Activated T-cell treated with anti-CD3 and anti-CD28 coated beads, Interleukin-2, amount 50 U/mL, for 24 hours (primary cell): Measurements from ENCODE around the gene GPATCH11.
A peak's percentile ranks its signal among the peaks of the same experiment; 100 is the strongest.

Source experiments
- DNase-seq: peaks from one replicate; pipeline ENCODE4 v3.0.0-alpha.2; 2020
- H3K27ac Mint-ChIP-seq: 2 replicates; pipeline ENCODE4 v1.8.0; 2020; ENCODE audit warnings: mild to moderate bottlenecking, mixed read lengths
- H3K27me3 Mint-ChIP-seq: 2 replicates; pipeline ENCODE4 v1.8.0; 2020; ENCODE audit warnings: mixed read lengths
- H3K36me3 Mint-ChIP-seq: 2 replicates; pipeline ENCODE4 v1.8.0; 2020; ENCODE audit warnings: low read depth, mixed read lengths
- H3K4me1 Mint-ChIP-seq: 2 replicates; pipeline ENCODE4 v1.8.0; 2020; ENCODE audit warnings: low read depth, mixed read lengths
- H3K4me3 Mint-ChIP-seq: 2 replicates; pipeline ENCODE4 v1.8.0; 2020; ENCODE audit warnings: mild to moderate bottlenecking, moderate library complexity, mixed read lengths
- H3K9me3 Mint-ChIP-seq: 2 replicates; pipeline ENCODE4 v1.8.0; 2020; ENCODE audit warnings: mixed read lengths

GPATCH11 gene

DNA sequence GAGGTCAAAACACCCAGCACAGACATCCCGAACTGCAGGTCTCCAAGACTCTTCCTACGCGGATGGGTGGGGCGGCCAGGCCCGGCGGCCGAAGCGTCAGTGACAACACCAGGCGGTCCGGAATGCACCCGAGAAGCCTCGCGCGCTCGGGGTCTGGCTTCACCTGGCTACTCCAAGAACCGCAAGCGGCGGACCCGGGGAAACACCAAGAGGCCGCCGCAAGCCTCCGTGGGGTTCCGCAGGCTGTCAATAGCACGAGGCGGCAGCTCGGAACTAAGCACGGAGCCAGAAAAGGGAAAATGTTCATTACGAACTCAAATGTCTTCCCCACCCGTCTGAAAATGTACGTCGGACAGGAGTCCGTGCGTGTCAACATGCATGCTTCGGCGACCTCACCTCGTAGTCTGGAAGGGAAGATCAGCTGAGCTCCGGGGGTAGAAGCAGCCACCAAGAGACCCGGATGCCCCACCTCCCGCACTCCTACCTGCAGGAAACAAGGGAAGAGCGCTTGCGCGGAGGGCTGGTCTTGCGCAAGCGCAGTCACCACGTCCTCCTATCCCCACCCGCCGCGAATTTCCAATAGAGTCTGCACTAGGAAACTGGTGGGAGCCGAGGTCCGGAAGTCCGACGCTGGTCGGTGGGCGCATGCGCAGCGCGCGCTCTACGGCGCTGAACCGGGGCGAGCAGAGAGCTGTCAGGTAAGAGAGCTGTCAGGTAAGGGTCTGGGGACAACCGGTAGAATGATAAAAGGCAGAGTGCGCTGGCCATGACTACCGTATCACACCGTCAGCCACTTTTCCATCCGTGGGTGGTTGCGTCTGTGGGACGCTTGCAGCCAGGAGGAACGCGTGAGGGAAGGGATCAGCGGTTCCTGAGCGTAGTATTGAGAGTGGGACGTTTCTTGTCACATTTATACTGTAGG, at the start of gene GPATCH11, which contains the start of gene HEATR5B:
TSS of gene GPATCH11 (plus strand) at position 646 of the 922 bp plus-strand sequence. CDS start 3,864 bp downstream, outside the sequence.
TSS of gene HEATR5B (minus strand) at position 500 of the 922 bp plus-strand sequence. CDS start 958 bp downstream, outside the sequence.
- Mint-ChIP-seq H3K36me3 (peaks cover 46% of the 10 kb centered on the region), H3K4me3 (no peak within 1 kb of the TSS), H3K27ac (no peak within 1 kb of the TSS), H3K9me3 (no peaks in the 10 kb centered on the region), H3K27me3 (no peaks in the 10 kb centered on the region), H3K4me1 (peaks cover 49% of the 10 kb centered on the region)
- peak; percentile 93 for DNase-seq

DNA sequence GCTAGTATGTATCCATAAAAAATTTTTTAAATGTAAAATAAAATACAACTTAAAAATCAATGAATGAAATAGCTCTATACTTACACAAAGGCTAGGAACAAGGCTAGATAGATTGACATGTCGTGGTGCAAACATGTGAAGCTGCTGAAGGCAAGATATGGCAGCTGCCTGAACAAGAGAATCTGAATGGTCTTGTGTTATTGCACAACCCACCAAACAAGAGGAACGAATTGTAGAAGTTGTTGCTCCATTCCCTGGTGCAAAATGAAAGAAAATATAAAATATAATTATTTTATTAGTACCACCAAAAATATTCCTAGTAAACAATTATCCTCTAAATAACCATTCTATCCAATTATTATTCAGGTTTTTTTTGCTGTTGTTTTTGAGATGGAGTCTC, 46.5 kb upstream of the GPATCH11 start:
- H3K27me3 Mint-ChIP-seq: no peaks in the 10 kb centered on the region
- no peak for DNase-seq
- no peaks in the 10 kb centered on the region for H3K9me3 Mint-ChIP-seq
- H3K4me1 Mint-ChIP-seq: no peaks in the 10 kb centered on the region
- no peak overlapping the region for H3K4me3 Mint-ChIP-seq
- H3K36me3 Mint-ChIP-seq: peaks cover 52% of the 10 kb centered on the region
- no peak overlapping the region for H3K27ac Mint-ChIP-seq

DNA sequence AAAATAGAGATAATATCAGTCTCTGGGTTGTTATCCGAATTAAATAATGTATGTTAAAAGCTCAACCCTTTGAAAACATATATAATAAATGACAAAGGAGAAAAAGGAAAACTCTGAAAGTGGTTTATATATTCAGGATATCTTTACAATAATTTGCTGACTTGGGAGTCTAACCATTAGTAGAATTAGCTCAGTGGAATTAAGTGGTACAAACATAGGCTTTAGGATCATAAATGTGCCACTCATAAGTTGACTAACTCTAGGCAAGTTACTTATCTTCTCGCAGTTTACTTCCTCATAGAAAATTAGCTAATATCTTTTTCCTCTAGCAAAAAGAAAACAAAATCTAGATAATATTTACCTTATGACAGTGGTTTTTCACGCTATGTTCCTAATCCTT, 44.7 kb upstream of the GPATCH11 start:
- no peaks in the 10 kb centered on the region for H3K4me1 Mint-ChIP-seq
- no peak for DNase-seq
- H3K27ac Mint-ChIP-seq: no peak overlapping the region
- no peaks in the 10 kb centered on the region for H3K9me3 Mint-ChIP-seq
- no peak overlapping the region for H3K4me3 Mint-ChIP-seq
- peaks cover 60% of the 10 kb centered on the region for H3K36me3 Mint-ChIP-seq
- H3K27me3 Mint-ChIP-seq: no peaks in the 10 kb centered on the region

DNA sequence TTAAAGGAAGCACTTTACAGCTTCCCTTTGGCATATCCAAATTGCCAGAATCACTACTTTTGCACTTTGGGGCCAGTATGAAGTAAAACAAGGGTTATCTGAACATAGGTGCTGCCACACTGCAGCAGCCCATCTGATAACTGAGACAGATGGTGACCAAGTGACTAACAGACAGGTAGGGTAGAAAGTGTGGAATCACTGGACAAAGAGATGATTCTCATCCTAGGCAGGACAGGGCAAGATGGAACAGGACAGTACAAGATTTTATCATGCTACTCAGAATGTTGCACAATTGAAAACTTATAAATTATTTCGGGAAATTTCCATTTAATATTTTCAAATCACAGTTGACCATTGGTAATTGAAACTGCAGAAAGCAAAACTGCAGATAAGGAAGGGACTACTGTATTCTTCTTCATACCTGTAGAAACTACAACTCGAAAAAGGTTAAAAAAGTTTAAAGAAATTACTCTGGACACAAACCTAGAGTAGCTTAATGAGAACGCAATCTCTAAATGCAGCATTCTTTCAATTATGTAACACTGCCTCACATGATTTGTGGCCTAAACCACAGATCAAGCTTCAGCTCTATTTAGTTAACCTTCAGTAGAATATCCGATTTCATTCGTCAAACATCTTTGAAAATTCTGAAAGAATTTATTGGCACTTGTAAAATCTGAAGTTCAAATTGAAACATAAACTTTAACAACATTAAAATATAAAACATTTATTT, 31.6 kb upstream of the GPATCH11 start:
- no peak for DNase-seq
- H3K36me3 Mint-ChIP-seq: peaks cover 76% of the 10 kb centered on the region
- no peak overlapping the region for H3K4me3 Mint-ChIP-seq
- H3K27ac Mint-ChIP-seq: no peak overlapping the region
- H3K27me3 Mint-ChIP-seq: no peaks in the 10 kb centered on the region
- H3K9me3 Mint-ChIP-seq: no peaks in the 10 kb centered on the region
- H3K4me1 Mint-ChIP-seq: no peaks in the 10 kb centered on the region

DNA sequence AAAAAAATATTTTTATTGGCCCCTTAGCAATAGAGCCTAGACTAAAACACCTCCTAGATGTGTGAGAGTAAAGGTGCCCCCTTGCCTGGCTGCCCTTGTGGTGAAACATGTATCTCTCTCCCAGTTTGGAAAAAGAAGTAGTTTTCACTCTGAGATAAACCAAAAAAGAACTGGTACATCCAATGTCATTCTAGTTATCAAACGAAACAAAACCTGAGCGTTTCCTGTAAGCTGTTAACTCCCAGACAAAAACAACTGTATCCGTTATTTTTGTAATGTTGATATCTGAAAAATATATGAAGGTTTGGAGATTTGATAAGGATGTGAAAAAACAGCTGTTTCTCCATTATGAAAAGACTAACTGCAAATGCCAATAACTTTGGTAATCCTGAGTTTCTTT, 24.5 kb upstream of the GPATCH11 start:
- no peaks in the 10 kb centered on the region for H3K9me3 Mint-ChIP-seq
- peaks cover 2% of the 10 kb centered on the region for H3K4me1 Mint-ChIP-seq
- DNase-seq: no peak
- no peaks in the 10 kb centered on the region for H3K27me3 Mint-ChIP-seq
- no peak overlapping the region for H3K27ac Mint-ChIP-seq
- peaks cover 79% of the 10 kb centered on the region for H3K36me3 Mint-ChIP-seq
- no peak overlapping the region for H3K4me3 Mint-ChIP-seq

DNA sequence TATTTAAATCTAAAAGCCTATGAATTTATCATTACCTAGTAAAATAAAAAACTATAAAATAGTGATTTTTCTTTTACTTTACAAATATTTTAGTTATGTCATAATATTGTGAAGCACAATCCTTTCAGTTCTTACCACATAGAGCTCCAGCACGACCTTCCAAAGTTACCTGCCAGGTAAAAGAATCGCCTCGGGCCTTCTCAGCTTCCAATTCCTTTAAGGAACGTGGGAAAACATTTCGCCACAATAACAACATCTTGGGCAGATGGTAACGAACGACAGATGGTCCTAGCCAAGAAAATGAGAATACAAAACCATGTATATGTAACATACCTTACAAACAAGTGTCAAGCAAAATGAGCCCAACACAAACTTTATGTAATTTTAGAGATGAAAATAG, 23.9 kb upstream of the GPATCH11 start:
- Mint-ChIP-seq H3K27ac (peak overlapping the region; percentile 34), H3K4me1 (peaks cover 2% of the 10 kb centered on the region), H3K4me3 (no peak overlapping the region), H3K9me3 (no peaks in the 10 kb centered on the region), H3K27me3 (no peaks in the 10 kb centered on the region), H3K36me3 (peaks cover 80% of the 10 kb centered on the region)
- DNase-seq: no peak

DNA sequence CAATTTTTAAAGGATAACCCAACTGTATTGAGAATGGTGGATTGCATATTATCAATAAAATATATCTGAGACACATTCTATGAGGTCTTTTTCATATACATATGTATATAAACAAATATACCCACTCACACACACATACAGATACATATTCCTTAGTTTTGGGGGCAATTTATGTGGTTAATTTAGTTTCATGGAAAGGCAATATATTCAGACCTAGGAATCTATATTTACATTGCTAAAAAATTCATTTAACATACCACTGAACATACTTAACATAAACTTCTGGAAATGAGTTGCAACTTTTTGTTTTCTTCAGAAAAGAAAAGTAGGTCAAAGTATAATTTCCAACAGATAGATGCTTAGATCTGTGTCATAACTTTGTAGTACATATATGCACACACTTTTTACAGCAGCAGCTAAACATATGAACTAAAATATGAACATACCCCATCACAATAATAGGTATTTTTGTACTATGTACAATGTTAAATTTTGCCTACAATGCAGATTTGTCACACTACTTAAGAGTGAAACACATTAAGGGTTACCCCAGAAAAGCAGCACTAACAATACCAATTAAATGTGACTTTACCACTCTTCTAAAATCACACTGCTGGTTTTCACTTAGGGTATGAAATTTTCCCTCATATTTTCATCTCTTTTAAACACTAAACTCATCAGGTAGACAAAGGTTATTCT, 23.2 kb upstream of the GPATCH11 start:
- no peak overlapping the region for H3K27ac Mint-ChIP-seq
- H3K4me1 Mint-ChIP-seq: peaks cover 2% of the 10 kb centered on the region
- peaks cover 80% of the 10 kb centered on the region for H3K36me3 Mint-ChIP-seq
- H3K9me3 Mint-ChIP-seq: no peaks in the 10 kb centered on the region
- no peaks in the 10 kb centered on the region for H3K27me3 Mint-ChIP-seq
- no peak overlapping the region for H3K4me3 Mint-ChIP-seq
- DNase-seq: no peak

DNA sequence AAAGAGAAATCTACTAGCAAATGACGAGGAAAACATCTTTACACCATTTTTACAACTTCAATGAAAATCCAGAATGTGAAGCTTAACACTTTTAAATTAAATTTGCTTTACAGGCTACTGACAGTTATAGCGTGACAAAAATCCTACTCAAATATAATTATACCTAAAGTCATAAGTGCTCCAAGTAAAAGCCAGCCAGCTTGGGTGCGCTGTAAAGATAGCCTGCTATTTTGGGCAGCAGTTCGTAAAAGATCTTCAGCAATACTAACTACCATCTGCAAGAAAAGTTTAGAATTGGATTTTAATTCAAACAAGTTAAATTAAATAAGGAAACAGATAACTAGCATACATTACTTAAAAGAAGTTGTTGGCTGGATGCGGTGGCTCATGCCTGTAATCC, 22.5 kb upstream of the GPATCH11 start:
- Mint-ChIP-seq H3K27ac (no peak overlapping the region), H3K27me3 (no peaks in the 10 kb centered on the region), H3K9me3 (no peaks in the 10 kb centered on the region), H3K36me3 (peaks cover 78% of the 10 kb centered on the region), H3K4me1 (peaks cover 2% of the 10 kb centered on the region), H3K4me3 (no peak overlapping the region)
- DNase-seq: no peak

DNA sequence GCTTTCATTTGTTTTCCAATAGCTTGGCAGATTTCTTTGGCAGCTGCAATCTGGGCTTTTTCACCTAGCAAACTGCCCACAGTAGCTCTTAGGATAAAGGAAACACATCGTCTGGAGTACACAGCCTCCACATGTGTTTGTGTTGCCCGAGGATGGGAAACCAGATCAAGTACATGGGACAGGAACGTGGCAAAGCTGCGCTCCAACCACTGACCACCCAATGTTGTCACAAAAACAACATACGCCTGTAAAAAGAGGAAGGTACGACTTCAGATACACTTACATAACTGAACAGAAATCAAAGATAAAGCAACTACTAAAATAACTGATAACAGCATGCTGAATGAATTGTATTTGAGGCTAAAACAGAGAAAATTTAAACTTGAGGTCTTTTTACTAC, 15.6 kb upstream of the GPATCH11 start:
- H3K27me3 Mint-ChIP-seq: no peaks in the 10 kb centered on the region
- no peak overlapping the region for H3K4me3 Mint-ChIP-seq
- no peak overlapping the region for H3K27ac Mint-ChIP-seq
- H3K36me3 Mint-ChIP-seq: peaks cover 79% of the 10 kb centered on the region
- DNase-seq: no peak
- no peaks in the 10 kb centered on the region for H3K9me3 Mint-ChIP-seq
- H3K4me1 Mint-ChIP-seq: peaks cover 12% of the 10 kb centered on the region

DNA sequence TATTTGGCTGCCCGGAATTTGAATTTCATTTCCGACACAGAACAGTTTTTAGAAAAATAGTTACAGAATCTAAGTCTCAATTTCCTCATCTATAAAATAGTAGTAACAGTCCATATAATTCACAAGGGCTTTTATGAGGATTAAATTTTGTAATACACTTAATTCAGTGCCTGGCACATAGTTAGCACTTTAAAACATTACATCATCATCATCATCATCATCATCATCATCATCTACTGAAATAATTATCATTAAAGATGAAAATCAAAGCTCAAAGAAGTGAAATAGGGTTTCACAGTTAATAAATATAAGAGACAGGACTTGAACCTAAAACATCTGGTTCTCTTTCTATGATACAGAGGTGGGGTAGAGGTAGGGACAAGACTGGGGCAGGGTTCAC, 13.4 kb upstream of the GPATCH11 start:
- H3K27me3 Mint-ChIP-seq: no peaks in the 10 kb centered on the region
- no peaks in the 10 kb centered on the region for H3K9me3 Mint-ChIP-seq
- no peak for DNase-seq
- peaks cover 75% of the 10 kb centered on the region for H3K36me3 Mint-ChIP-seq
- H3K4me3 Mint-ChIP-seq: no peak overlapping the region
- H3K27ac Mint-ChIP-seq: no peak overlapping the region
- peaks cover 21% of the 10 kb centered on the region for H3K4me1 Mint-ChIP-seq

DNA sequence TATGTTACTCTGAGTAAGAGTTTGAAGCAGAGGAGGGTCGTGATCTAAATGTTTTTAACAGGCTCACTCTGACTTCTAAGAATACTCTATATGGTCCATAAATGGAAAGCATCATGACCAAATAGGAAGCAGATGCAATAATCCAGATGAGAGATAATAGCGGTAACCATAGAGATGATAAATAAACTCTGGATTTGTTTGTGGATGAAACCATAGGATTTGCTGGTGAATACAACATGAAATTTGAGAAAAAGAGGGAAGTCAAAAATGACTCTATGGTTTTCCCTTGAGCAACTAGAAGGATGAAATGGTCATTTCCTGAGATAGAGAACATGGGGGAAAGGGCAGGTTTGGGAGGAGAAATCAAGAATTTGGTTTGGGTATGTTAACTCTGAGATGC, 4.1 kb upstream of the GPATCH11 start:
- H3K4me3 Mint-ChIP-seq: peak overlapping the region; percentile 38
- peaks cover 63% of the 10 kb centered on the region for H3K4me1 Mint-ChIP-seq
- H3K36me3 Mint-ChIP-seq: peaks cover 64% of the 10 kb centered on the region
- H3K27me3 Mint-ChIP-seq: no peaks in the 10 kb centered on the region
- H3K9me3 Mint-ChIP-seq: no peaks in the 10 kb centered on the region
- peak overlapping the region; percentile 77 for H3K27ac Mint-ChIP-seq
- no peak for DNase-seq

DNA sequence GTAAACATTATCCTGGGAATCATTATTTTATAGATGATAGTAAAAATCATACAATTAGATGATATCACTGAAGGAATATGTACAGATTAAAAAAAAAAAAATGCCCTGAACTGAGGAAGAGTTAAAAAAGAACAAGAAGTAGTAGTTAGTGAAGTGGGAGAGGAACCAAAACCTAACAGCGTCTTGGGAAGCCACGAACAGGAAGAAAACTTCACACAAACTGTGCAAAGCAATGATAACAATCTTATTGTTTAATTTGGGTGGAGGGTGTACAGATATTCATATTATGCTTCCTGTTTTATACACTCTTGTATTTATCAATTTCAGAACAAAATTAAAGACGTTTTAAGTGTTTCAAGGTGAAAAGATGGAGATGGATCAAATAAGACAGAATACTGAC, 3.6 kb upstream of the GPATCH11 start:
- Mint-ChIP-seq H3K4me3 (peak overlapping the region; percentile 38), H3K36me3 (peaks cover 60% of the 10 kb centered on the region), H3K4me1 (peaks cover 63% of the 10 kb centered on the region), H3K27me3 (no peaks in the 10 kb centered on the region), H3K27ac (peak overlapping the region; percentile 77), H3K9me3 (no peaks in the 10 kb centered on the region)
- DNase-seq: no peak

DNA sequence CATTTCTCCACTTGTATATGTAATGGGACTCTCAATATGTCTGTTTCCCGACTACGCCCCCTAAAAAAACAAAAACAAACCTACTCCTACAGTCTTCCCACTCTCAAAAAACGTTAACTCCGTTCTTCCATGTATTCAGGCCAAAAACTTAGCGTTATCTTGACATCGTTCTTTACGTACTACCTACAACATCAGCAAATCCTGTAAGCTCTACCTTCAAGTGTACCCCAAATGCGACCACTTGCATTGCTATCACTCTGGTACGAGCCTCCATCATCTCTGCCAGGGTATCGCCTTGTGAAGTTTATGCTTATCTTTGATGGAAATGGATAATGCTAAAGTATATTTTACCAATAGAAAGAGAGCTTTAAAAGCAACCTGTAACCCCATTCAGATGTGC, 479 bp downstream of the GPATCH11 start:
- Mint-ChIP-seq H3K9me3 (no peaks in the 10 kb centered on the region), H3K27me3 (no peaks in the 10 kb centered on the region), H3K36me3 (peaks cover 47% of the 10 kb centered on the region), H3K4me3 (no peak overlapping the region), H3K4me1 (peaks cover 44% of the 10 kb centered on the region), H3K27ac (no peak overlapping the region)
- DNase-seq: no peak

DNA sequence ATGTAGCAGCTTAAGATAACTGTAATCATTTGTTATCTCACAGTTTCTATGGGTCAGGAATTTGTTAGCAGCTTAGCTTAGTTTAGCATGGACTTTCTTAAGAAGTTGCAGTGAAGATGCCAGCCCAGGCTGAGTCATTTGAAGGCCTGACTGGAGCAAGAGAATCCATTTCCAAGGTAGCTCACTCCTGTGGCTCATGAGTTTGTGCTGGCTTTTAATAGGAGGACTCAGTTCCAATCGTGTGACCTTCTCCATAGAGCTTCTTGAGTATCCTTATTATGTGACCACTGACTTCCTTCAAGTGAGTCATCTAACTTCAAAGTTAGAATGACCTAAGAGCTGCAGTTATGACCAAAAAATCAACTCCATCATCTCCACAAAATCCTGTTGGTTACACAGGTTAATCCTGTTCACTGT, 1.4 kb downstream of the GPATCH11 start:
- H3K4me1 Mint-ChIP-seq: peaks cover 35% of the 10 kb centered on the region
- H3K27ac Mint-ChIP-seq: peak overlapping the region; percentile 53
- no peak overlapping the region for H3K4me3 Mint-ChIP-seq

More for the DNA sequence above, 1.4 kb downstream of the GPATCH11 start:
- Mint-ChIP-seq H3K9me3 (no peaks in the 10 kb centered on the region), H3K36me3 (peaks cover 46% of the 10 kb centered on the region), H3K27me3 (no peaks in the 10 kb centered on the region)
- DNase-seq: no peak
